Thyroid gland (tissue), 4 donors: ENCODE data around the gene TDP2. TPM values are rescaled to one million over a fixed set of nuclear protein-coding genes. Genes with fewer than 3 reads are reported as not detected.
"Not testable (repeated sequence)": the region's sequence is repeated elsewhere in the genome, so short reads cannot be mapped to it uniquely, and the experiment has no call there.

ENCODE experiments used
- DNase-seq, 2 donors: peaks; one replicate each; pipeline ENCODE4 v3.0.0-alpha.2; 2019
- H3K27ac ChIP-seq, 3 donors: fragments of 200-600 bp; sonication (generic); 1 replicate in 2 of 3; 2 replicates in 1 of 3; pipeline ENCODE4 v1.5.1; 2016 to 2019; ENCODE audit warnings: mild to moderate bottlenecking in 1 of 3, moderate library complexity in 1 of 3
- H3K27me3 ChIP-seq: fragments of 200-600 bp; sonication (generic); one replicate; pipeline ENCODE4 v1.5.1; 2019
- H3K36me3 ChIP-seq, 2 donors: fragments of 200-600 bp; sonication (generic); one replicate each; pipeline ENCODE4 v1.5.1; 2016 to 2019
- H3K4me1 ChIP-seq, 2 donors: fragments of 200-600 bp; sonication (generic); one replicate each; pipeline ENCODE4 v1.5.1; 2017 to 2019
- H3K4me3 ChIP-seq, 3 donors: fragments of 200-600 bp; sonication (generic); replicated peaks in 1 of 3; 1 replicate in 2 of 3; 2 replicates in 1 of 3; pipeline ENCODE4 v1.5.1; 2016; ENCODE audit warnings: mild to moderate bottlenecking in 1 of 3
- H3K9me3 ChIP-seq: fragments of 200-600 bp; sonication (generic); one replicate; pipeline ENCODE4 v1.5.1; 2017
- POLR2A ChIP-seq, 2 donors: fragments of 450-650 bp; IDR thresholded peaks; one replicate each; pipeline ENCODE4 v1.6.1; 2017; ENCODE audit warnings: antibody characterized with exemption in 2 of 2, mild to moderate bottlenecking in 2 of 2, moderate library complexity in 1 of 2
- WGBS, 2 donors: methylation state at CpG; one replicate each; pipeline ENCODE4 v1.1.5; 2017; 5-methylcytosine and 5-hydroxymethylcytosine counted together
- intact Hi-C: fragments of 100-400 bp; cut with DNase I; formaldehyde crosslinking; loops from one replicate; pipeline ENCODE4 v1.15.1; 2023
- total RNA-seq, 4 donors: library from RNA; depleted of rRNA; stranded (reverse); fragments of >200 nt; gene quantifications; one replicate each; pipeline ENCODE4 v1.2.3, GENCODE V29; 2016
- TF ChIP-seq, protein P1 (sequence below), 6 experiments: fragments of 200-600 bp in 3 of 6; fragments of 450-650 bp in 3 of 6; sonication (generic) in 3 of 6; IDR thresholded peaks; one replicate each; pipeline ENCODE4 v1.5.1; 2016 to 2019; ENCODE audit warnings: antibody characterized with exemption in 6 of 6, mild to moderate bottlenecking in 2 of 6, inconsistent platforms in 1 of 6, moderate library complexity in 1 of 6

Gene TDP2
- total RNA-seq, 4 donors from 2014 or later = 16.8 to 45.6 (median 28.1) TPM

DNA sequence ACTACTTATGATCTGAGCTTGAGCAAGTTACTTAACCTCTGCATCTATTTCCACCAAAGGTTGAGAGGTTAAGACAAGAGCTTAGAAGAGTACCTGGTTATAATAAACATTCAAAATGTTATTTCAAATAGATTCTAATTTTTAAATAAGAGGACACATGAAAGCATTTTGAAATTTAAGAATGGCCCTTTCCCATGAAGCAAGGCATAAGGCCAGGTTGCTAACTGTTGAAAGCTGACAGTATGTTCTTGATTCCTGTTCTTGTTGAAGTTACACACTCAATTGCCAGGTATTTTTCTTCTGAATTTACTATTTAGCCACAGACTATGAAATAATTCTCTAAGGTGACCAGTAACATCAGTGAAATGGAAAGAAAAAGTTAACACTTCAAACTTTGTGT, 37.8 kb upstream of the TDP2 start:
- Histone ChIP-seq H3K36me3 (peaks cover 53% of the 10 kb centered on the region in 2 donors), H3K27me3 (no peaks in the 10 kb centered on the region), H3K9me3 (no peaks in the 10 kb centered on the region), H3K4me3 (no peak overlapping the region), H3K4me1 (peaks cover 0 to 19% of the 10 kb centered on the region in 2 donors), H3K27ac (peak overlapping the region in 1 of 3 donors; percentile 4)
- TF ChIP-seq, protein P1, sequence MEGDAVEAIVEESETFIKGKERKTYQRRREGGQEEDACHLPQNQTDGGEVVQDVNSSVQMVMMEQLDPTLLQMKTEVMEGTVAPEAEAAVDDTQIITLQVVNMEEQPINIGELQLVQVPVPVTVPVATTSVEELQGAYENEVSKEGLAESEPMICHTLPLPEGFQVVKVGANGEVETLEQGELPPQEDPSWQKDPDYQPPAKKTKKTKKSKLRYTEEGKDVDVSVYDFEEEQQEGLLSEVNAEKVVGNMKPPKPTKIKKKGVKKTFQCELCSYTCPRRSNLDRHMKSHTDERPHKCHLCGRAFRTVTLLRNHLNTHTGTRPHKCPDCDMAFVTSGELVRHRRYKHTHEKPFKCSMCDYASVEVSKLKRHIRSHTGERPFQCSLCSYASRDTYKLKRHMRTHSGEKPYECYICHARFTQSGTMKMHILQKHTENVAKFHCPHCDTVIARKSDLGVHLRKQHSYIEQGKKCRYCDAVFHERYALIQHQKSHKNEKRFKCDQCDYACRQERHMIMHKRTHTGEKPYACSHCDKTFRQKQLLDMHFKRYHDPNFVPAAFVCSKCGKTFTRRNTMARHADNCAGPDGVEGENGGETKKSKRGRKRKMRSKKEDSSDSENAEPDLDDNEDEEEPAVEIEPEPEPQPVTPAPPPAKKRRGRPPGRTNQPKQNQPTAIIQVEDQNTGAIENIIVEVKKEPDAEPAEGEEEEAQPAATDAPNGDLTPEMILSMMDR (IDR thresholded peaks at IDR 0.05) = no peak
- TF ChIP-seq POLR2A (IDR thresholded peaks at IDR 0.05) = no peak
- intact Hi-C loops = no loop called here
- no peak for DNase-seq

DNA sequence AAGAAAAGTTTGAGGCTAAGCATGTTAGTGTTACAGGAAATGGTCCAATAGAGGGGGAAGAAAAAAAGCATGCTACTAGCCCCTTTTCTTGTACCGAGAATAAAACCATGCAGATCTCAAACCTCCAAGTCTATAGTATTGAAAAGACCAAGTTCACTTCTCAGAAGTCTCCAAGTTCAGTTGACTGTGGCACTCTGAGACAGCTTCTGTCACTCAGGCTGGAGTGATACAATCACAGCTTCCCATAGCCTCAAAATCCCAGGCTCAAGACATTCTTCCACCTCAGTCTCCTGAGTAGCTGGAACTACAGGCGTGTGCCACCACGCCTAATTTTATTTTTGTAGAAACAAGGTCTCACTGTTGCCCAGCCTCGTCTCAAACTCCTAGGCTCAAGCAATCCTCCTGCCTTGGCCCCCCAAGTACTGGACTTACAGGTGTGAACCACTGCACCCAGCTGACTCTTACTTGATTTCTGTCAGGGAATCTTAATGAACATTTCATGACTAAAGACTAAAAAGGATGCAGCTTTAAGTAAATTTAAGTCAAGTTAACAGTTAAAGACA, 36.1 kb upstream of the TDP2 start:
- WGBS, 2 donors = 91% methylated on average over 4 of the region's 4 CpGs
- DNase-seq = no peak
- H3K4me3 ChIP-seq = no peak overlapping the region
- peaks cover 36 to 37% of the 10 kb centered on the region in 2 donors for H3K36me3 ChIP-seq
- no peak overlapping the region for H3K27ac ChIP-seq
- no peak for TF ChIP-seq POLR2A (IDR thresholded peaks at IDR 0.05)
- TF ChIP-seq, protein P1 (IDR thresholded peaks at IDR 0.05) = no peak
- intact Hi-C loops = no loop called here
- peaks cover 0 to 22% of the 10 kb centered on the region in 2 donors for H3K4me1 ChIP-seq
- H3K27me3 ChIP-seq = no peaks in the 10 kb centered on the region
- no peaks in the 10 kb centered on the region for H3K9me3 ChIP-seq

GRCh38 chr6:24699521-24700359, 33.0 kb upstream of the TDP2 start:
- Histone ChIP-seq H3K27me3 (no peaks in the 10 kb centered on the region), H3K9me3 (no peaks in the 10 kb centered on the region), H3K4me1 (peaks cover 0 to 15% of the 10 kb centered on the region in 2 donors), H3K4me3 (no peak overlapping the region), H3K27ac (peak overlapping the region in 1 of 3 donors; percentile 28), H3K36me3 (peaks cover 6 to 7% of the 10 kb centered on the region in 2 donors)
- no peak for DNase-seq
- 42 to 62% methylated on average over 3 of the region's 3 CpGs for WGBS, 2 donors
- TF ChIP-seq, protein P1 (IDR thresholded peaks at IDR 0.05) = no peak
- no peak for TF ChIP-seq POLR2A (IDR thresholded peaks at IDR 0.05)
- intact Hi-C loops = loop anchor here (5.0 kb wide), 1 partner anchor 117 kb away; no protein-coding TSS in a partner anchor

DNA sequence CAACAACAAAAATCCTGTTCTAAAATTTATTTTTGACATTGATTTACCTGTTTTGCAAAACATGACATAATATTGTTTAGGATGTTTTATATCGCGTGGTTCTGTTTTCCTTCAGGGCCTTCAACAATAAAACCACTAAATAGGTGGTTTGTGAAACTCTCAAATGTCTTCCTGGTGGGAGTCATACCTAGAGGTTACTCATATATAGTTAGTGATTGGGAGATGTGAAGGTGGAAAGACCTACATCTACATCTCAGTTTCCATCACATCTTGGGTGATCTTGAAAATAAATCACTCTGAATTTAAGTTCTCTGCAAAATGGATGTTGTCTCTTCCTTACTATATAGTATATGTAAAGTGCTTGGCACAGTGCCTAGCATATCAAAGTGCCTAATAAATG, 29.4 kb upstream of the TDP2 start:
- WGBS, 2 donors = 95 to 97% methylated on average over 2 of the region's 2 CpGs
- no peaks in the 10 kb centered on the region for H3K36me3 ChIP-seq
- no peaks in the 10 kb centered on the region for H3K9me3 ChIP-seq
- intact Hi-C loops = loop anchor here (5.0 kb wide), 1 partner anchor 114 kb away; no protein-coding TSS in a partner anchor
- H3K4me1 ChIP-seq = peaks cover 0 to 9% of the 10 kb centered on the region in 2 donors
- H3K4me3 ChIP-seq = no peak overlapping the region
- TF ChIP-seq POLR2A (IDR thresholded peaks at IDR 0.05) = no peak
- TF ChIP-seq, protein P1 (IDR thresholded peaks at IDR 0.05) = no peak
- no peaks in the 10 kb centered on the region for H3K27me3 ChIP-seq
- no peak overlapping the region for H3K27ac ChIP-seq
- DNase-seq = no peak

DNA sequence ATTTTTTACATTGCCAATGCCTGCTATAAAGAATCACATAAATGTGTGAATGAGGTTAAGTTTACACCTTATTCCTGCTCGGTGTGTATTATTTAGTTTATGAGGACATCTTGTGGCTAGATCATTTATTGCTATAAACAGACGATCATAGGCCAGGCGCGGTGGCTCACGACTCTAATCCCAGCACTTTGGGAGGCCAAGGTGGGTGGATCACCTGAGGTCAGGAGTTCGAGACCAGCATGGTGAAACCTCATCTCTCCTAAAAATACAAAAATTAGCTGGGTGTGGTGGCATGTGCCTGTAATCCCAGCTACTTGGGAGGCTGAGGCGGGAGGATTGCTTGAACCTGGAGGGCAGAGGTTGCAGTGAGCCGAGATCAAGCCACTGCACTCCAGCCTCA, 28.9 kb upstream of the TDP2 start:
- not testable (repeated sequence) for H3K9me3 ChIP-seq, H3K36me3 ChIP-seq, H3K4me3 ChIP-seq, H3K27ac ChIP-seq, H3K27me3 ChIP-seq, H3K4me1 ChIP-seq
- 33 to 38% methylated on average over 8 of the region's 8 CpGs for WGBS, 2 donors
- intact Hi-C loops = loop anchor here (5.0 kb wide), 1 partner anchor 113 kb away; no protein-coding TSS in a partner anchor
- peak; percentile 13 to 31 for DNase-seq
- TF ChIP-seq, protein P1 (IDR thresholded peaks at IDR 0.05) = peak in 5 of 6 experiments; percentile 12 to 82 (median 53)
